ENCODE data around the gene GALNT5.

GRCh38 chr2:157311706-157312105 lies 54.2 kb downstream of the GALNT5 start:
- TF ChIP-seq CTCF (optimal IDR thresholded peaks at IDR 0.05 in 1 of 3, IDR thresholded peaks at IDR 0.05 in 1 of 3, conservative IDR thresholded peaks at IDR 0.05 in 1 of 3; ENCODE audit: extremely low read depth in 1 of 3, insufficient read depth in 2 of 3, low read length in 3 of 3): no peak
- TF ChIP-seq EZH2 (IDR thresholded peaks at IDR 0.05; ENCODE audit: low read length): no peak
